NCI-H748 (cell line): Measurements from ENCODE around the gene E2F3.

Experiments used
- DNase-seq: peaks from one replicate; lab custom pipeline; 2025; ENCODE audit not compliant: unreplicated experiment; lab: John Stamatoyannopoulos, UW

The E2F3 gene

GRCh38 chr6:20402092-20402341 lies 338 bp downstream of the E2F3 start:
- DNase-seq: no peak

- DNase-seq: peak; percentile 67
Measured at GRCh38 chr6:20402342-20403069, 827 bp downstream of the E2F3 start.

GRCh38 chr6:20403070-20403765 lies 1.5 kb downstream of the E2F3 start:
- DNase-seq: peak; percentile 92

GRCh38 chr6:20403766-20404640 lies 2.3 kb downstream of the E2F3 start:
- DNase-seq: peak; percentile 64

- peak; percentile 87 for DNase-seq
Measured at GRCh38 chr6:20404641-20405032, 3.0 kb downstream of the E2F3 start.

- no peak for DNase-seq
Measured at GRCh38 chr6:20408851-20409250, 7.2 kb downstream of the E2F3 start.

- no peak for DNase-seq
Measured at GRCh38 chr6:20409427-20409971, 7.8 kb downstream of the E2F3 start.

GRCh38 chr6:20411544-20411943 lies 9.9 kb downstream of the E2F3 start:
- no peak for DNase-seq

- no peak for DNase-seq
Measured at GRCh38 chr6:20411953-20412681, 10.4 kb downstream of the E2F3 start.

- DNase-seq: no peak
Measured at GRCh38 chr6:20412682-20413073, 11.0 kb downstream of the E2F3 start.

GRCh38 chr6:20413826-20414225 lies 12.1 kb downstream of the E2F3 start:
- DNase-seq: no peak

GRCh38 chr6:20414711-20415110 lies 13.0 kb downstream of the E2F3 start:
- no peak for DNase-seq

GRCh38 chr6:20415304-20415703 lies 13.6 kb downstream of the E2F3 start:
- DNase-seq: no peak

GRCh38 chr6:20415712-20416454 lies 14.2 kb downstream of the E2F3 start:
- DNase-seq: no peak

- DNase-seq: no peak
Measured at GRCh38 chr6:20416567-20417345, 15.1 kb downstream of the E2F3 start.

- DNase-seq: no peak
Measured at GRCh38 chr6:20417819-20418218, 16.1 kb downstream of the E2F3 start.

- DNase-seq: no peak
Measured at GRCh38 chr6:20426177-20427082, 24.8 kb downstream of the E2F3 start.

GRCh38 chr6:20427856-20428255 lies 26.2 kb downstream of the E2F3 start:
- DNase-seq: no peak

GRCh38 chr6:20432692-20433091 lies 31.0 kb downstream of the E2F3 start:
- no peak for DNase-seq
